PC-9 (cell line): ENCODE data around the gene GBA2. TPM values are rescaled to one million over a fixed set of nuclear protein-coding genes. Genes with fewer than 3 reads are reported as not detected.

Experiments used
- BruUV-seq: library from RNA; stranded (reverse); fragments of 400-500 nt; replicated peaks from 2 replicates; lab custom pipeline; 2021; lab: Mats Ljungman, UMichigan
- CTCF ChIA-PET: fragments of 300-600 bp; sonication (Branson Sonifier 250); formaldehyde crosslinking; loops from one replicate; lab custom pipeline; 2022; ENCODE audit warnings: antibody characterized with exemption; lab: Charles Lee
- POLR2A ChIA-PET: fragments of 300-600 bp; sonication (Branson Sonifier 250); formaldehyde crosslinking; loops from one replicate; lab custom pipeline; 2022; ENCODE audit warnings: antibody characterized with exemption; ENCODE audit not compliant: unreplicated experiment; lab: Charles Lee
- DNase-seq, 2 experiments: peaks; one replicate each; pipeline versions ENCODE4 v3.0.0 to v3.0.0-alpha.2; 2015 to 2022; ENCODE audit warnings: mixed read lengths in 1 of 2
- H2AFZ ChIP-seq: fragments of 200-600 bp; sonication (generic); 2 replicates; pipeline ENCODE4 v1.8.1; 2017; ENCODE audit warnings: antibody characterized with exemption
- H3F3A ChIP-seq: fragments of 200-600 bp; sonication (generic); 2 replicates; pipeline ENCODE4 v1.8.1; 2017; ENCODE audit warnings: antibody characterized with exemption, mild to moderate bottlenecking, low read depth; ENCODE audit not compliant: insufficient read depth
- H3K27ac ChIP-seq: fragments of 200-600 bp; sonication (generic); 2 replicates; pipeline ENCODE4 v1.6.1; 2016; ENCODE audit warnings: mixed run types
- H3K27me3 ChIP-seq: fragments of 200-600 bp; sonication (generic); 2 replicates; pipeline ENCODE4 v1.6.1; 2016; ENCODE audit warnings: low read depth, mixed run types; ENCODE audit not compliant: insufficient read depth
- H3K36me3 ChIP-seq: fragments of 200-600 bp; sonication (generic); 2 replicates; pipeline ENCODE4 v1.6.1; 2016; ENCODE audit warnings: low read depth, mixed run types
- H3K4me1 ChIP-seq: fragments of 200-600 bp; sonication (generic); replicated peaks from 2 replicates; pipeline ENCODE4 v1.6.1; 2016; ENCODE audit warnings: mixed run types; ENCODE audit not compliant: insufficient read depth
- H3K4me2 ChIP-seq: fragments of 200-600 bp; sonication (generic); 2 replicates; pipeline ENCODE4 v1.6.1; 2017; ENCODE audit warnings: mixed run types
- H3K4me3 ChIP-seq: fragments of 200-600 bp; sonication (generic); 2 replicates; pipeline ENCODE4 v1.6.1; 2016; ENCODE audit warnings: mixed run types
- H3K79me2 ChIP-seq: fragments of 200-600 bp; sonication (generic); 2 replicates; pipeline ENCODE4 v1.6.1; 2017; ENCODE audit warnings: low read depth, mixed run types
- H3K9me2 ChIP-seq: fragments of 200-600 bp; sonication (generic); 2 replicates; pipeline ENCODE4 v1.8.1; 2017; ENCODE audit warnings: mild to moderate bottlenecking; ENCODE audit not compliant: insufficient read depth
- H3K9me3 ChIP-seq: fragments of 200-600 bp; sonication (generic); 2 replicates; pipeline ENCODE4 v1.8.1; 2016; ENCODE audit warnings: low read depth; ENCODE audit not compliant: insufficient read depth
- H4K20me1 ChIP-seq: fragments of 200-600 bp; sonication (generic); 2 replicates; pipeline ENCODE4 v1.8.1; 2017; ENCODE audit not compliant: insufficient read depth
- EZH2 ChIP-seq: fragments of 200-600 bp; sonication (generic); IDR thresholded peaks from 2 replicates; pipeline ENCODE4 v1.8.0; 2017; ENCODE audit warnings: antibody characterized with exemption, low read depth
- intact Hi-C: fragments of 100-400 bp; cut with micrococcal nuclease; formaldehyde crosslinking; loops from one replicate; pipeline ENCODE4 v1.10.0; 2022; ENCODE audit not compliant: unreplicated experiment
- total RNA-seq: library from RNA; stranded (reverse); gene quantifications from 2 replicates; pipeline ENCODE4 v1.2.3, GENCODE V29; 2021
- TF ChIP-seq, protein P1 (sequence below): fragments of 200-600 bp; sonication (generic); conservative IDR thresholded peaks from 2 replicates; pipeline ENCODE4 v1.6.1; 2017; ENCODE audit warnings: mixed run types, antibody characterized with exemption, mild to moderate bottlenecking, moderate library complexity

The GBA2 gene
- total RNA-seq, 1 experiment from 2014 or later: 29.6 TPM

DNA sequence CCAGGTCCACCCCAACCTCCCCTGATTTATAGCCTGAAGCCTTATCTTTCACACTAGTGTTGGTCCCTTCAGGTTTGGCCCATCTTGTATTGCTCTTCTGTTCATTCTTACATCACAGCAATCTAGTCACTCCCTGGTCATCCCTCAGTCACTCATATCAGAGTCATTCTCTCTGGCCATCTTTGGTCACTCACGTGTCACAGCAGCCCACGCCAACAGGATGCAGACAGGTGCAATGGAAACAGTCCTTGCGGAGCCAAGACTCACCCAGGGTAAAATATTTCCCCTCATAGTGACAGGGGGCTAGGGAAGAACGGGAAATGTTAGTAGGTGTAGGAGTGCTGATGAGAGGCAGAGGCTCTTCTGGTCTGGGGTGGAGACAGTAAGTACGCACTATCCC is 4.4 kb upstream of the GBA2 start:
- Histone ChIP-seq H3K4me3 (no peak overlapping the region), H3K36me3 (no peaks in the 10 kb centered on the region), H4K20me1 (no peaks in the 10 kb centered on the region), H3K9me3 (no peaks in the 10 kb centered on the region), H3K4me1 (peaks cover 9% of the 10 kb centered on the region), H3K9me2 (no peaks in the 10 kb centered on the region), H3K27me3 (no peaks in the 10 kb centered on the region), H2AFZ (no peak overlapping the region), H3K4me2 (no peak overlapping the region), H3F3A (peaks cover 31% of the 10 kb centered on the region), H3K27ac (no peak overlapping the region), H3K79me2 (peaks cover 24% of the 10 kb centered on the region)
- intact Hi-C loops: no loop called here
- ChIA-PET CTCF (no interaction called here), POLR2A (no interaction called here)
- BruUV-seq: no TSS peak
- DNase-seq: no peak
- no peak for TF ChIP-seq EZH2
- TF ChIP-seq, protein P1, sequence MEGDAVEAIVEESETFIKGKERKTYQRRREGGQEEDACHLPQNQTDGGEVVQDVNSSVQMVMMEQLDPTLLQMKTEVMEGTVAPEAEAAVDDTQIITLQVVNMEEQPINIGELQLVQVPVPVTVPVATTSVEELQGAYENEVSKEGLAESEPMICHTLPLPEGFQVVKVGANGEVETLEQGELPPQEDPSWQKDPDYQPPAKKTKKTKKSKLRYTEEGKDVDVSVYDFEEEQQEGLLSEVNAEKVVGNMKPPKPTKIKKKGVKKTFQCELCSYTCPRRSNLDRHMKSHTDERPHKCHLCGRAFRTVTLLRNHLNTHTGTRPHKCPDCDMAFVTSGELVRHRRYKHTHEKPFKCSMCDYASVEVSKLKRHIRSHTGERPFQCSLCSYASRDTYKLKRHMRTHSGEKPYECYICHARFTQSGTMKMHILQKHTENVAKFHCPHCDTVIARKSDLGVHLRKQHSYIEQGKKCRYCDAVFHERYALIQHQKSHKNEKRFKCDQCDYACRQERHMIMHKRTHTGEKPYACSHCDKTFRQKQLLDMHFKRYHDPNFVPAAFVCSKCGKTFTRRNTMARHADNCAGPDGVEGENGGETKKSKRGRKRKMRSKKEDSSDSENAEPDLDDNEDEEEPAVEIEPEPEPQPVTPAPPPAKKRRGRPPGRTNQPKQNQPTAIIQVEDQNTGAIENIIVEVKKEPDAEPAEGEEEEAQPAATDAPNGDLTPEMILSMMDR: no peak

DNA sequence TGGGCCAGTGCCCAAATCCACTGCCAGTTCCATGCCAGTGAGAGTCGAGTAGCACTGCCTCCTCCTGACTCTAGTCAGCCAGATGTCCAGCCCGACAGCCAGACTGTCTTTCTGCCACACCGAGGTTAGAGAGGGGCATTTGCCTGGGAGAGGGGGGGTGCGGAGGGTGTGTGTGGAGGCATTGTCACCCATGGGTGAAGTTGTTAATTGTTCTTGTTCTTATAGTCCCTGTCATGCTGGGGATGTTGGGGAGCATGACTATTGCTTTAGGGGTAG is 1.2 kb upstream of the GBA2 start:
- no TSS peak for BruUV-seq
- Histone ChIP-seq H4K20me1 (peaks cover 13% of the 10 kb centered on the region; the same call in 1 of the 2 replicates), H3K27me3 (no peaks in the 10 kb centered on the region), H3K36me3 (no peaks in the 10 kb centered on the region), H3K4me1 (peaks cover 23% of the 10 kb centered on the region), H3F3A (0 out of 2 replicates have a peak, but pooled peaks cover 8% of the 10 kb centered on the region), H2AFZ (no peak overlapping the region), H3K9me3 (no peaks in the 10 kb centered on the region), H3K9me2 (no peaks in the 10 kb centered on the region), H3K79me2 (peaks cover 49% of the 10 kb centered on the region), H3K4me3 (peak overlapping the region; percentile 79; the same call in 1 of the 2 replicates), H3K4me2 (peak overlapping the region; percentile 92), H3K27ac (peak overlapping the region; percentile 51; the same call in 1 of the 2 replicates)
- CTCF ChIA-PET: no interaction called here
- TF ChIP-seq EZH2: no peak
- TF ChIP-seq, protein P1: no peak
- POLR2A ChIA-PET: no interaction called here
- intact Hi-C loops: no loop called here
- DNase-seq: no peak

DNA sequence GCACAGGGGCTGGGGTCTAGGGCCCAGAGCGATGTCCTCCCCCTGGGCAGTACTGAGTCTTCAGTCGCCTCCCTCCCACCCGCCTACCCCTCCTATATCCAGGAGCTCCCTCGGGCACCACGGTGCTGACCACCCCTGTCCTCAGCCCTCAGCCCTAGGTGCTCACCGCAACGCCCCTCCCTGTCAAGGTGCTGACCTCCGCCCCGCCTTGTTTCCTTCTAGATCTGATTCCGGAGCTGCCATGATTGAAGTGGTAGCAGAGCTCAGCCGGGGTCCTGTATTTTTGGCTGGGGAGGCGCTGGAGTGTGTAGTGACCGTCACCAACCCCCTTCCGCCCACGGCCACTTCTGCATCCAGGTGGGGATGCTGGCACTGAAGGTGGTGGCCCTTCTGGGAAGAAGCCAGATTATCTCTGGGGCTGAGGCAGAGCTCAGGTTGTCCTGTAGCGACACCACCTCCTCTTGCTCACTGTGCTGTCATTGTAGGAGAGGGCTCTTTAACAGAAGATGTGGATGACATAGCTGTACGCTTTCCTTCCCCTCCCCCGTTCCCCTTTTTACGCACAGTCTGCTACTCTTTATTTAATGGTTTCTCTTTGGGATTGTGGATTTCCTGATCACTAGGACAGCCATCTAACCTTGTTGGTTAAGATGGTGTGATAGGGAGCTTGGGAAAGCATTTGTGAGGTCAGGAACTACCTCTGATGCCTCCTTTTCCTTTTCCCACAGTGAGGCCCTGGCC is 657 bp upstream of the GBA2 start:
- Histone ChIP-seq H2AFZ (peak overlapping the region; percentile 86), H3K36me3 (no peaks in the 10 kb centered on the region; the same call in 1 of the 2 replicates), H3K9me3 (no peaks in the 10 kb centered on the region), H3K27ac (peak overlapping the region; percentile 51), H3K4me2 (peak overlapping the region; percentile 92), H3K4me3 (peak overlapping the region; percentile 79), H3K79me2 (peaks cover 51% of the 10 kb centered on the region), H3K27me3 (no peaks in the 10 kb centered on the region), H3F3A (0 out of 2 replicates have a peak, but pooled peaks cover 8% of the 10 kb centered on the region), H3K4me1 (peaks cover 23% of the 10 kb centered on the region), H4K20me1 (peaks cover 13% of the 10 kb centered on the region; the same call in 1 of the 2 replicates), H3K9me2 (no peaks in the 10 kb centered on the region)
- POLR2A ChIA-PET: interaction anchor here (0.6 to 0.7 kb wide), 3 partner anchors 17 to 149 kb away, joined by 3 to 7 read pairs (median 6); partner anchors contain the start of genes CREB3 and TLN1
- DNase-seq: peak in 1 of 2 experiments; percentile 42
- intact Hi-C loops: loop anchor here (2.0 kb wide), 1 partner anchor 17 kb away; the partner anchor contains the start of genes CREB3 and TLN1
- TSS peak; percentile 35 for BruUV-seq
- TF ChIP-seq, protein P1: no peak
- TF ChIP-seq EZH2: no peak
- CTCF ChIA-PET: no interaction called here
